GM20000 (cell line): ENCODE results near the gene GSTM5.
"Not testable (repeated sequence)": the region's sequence is repeated elsewhere in the genome, so short reads cannot be mapped to it uniquely, and the experiment has no call there.

Experiments
- DNase-seq: peaks from one replicate; pipeline ENCODE4 v3.0.0; 2012; ENCODE audit warnings: low spot score
- TF ChIP-seq, protein P1 (sequence below): IDR thresholded peaks from 2 replicates; pipeline ENCODE4 v1.5.1; 2012; ENCODE audit warnings: mild to moderate bottlenecking, control low read depth; ENCODE audit errors: extremely low read depth, missing control alignments

The GSTM5 gene

DNA sequence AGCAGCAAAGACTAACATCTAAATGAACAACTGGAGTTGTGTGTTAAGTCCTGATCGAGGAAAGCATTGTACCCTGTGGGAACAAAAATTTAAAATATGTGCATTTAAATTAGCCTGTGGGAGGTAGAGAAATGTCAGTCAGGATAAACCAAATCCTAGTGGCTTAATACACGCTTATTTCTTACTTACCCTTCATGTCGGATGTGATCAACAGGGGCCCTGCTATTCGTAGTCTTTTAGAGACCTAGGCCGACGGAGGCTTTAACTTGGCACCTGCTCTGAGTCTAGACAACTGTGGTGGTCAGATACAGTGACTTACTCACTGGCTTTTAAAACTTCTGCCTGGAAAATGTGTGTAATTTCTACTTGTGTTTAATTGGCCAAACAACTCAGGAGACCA is 18.6 kb downstream of the GSTM5 start:
- TF ChIP-seq, protein P1, sequence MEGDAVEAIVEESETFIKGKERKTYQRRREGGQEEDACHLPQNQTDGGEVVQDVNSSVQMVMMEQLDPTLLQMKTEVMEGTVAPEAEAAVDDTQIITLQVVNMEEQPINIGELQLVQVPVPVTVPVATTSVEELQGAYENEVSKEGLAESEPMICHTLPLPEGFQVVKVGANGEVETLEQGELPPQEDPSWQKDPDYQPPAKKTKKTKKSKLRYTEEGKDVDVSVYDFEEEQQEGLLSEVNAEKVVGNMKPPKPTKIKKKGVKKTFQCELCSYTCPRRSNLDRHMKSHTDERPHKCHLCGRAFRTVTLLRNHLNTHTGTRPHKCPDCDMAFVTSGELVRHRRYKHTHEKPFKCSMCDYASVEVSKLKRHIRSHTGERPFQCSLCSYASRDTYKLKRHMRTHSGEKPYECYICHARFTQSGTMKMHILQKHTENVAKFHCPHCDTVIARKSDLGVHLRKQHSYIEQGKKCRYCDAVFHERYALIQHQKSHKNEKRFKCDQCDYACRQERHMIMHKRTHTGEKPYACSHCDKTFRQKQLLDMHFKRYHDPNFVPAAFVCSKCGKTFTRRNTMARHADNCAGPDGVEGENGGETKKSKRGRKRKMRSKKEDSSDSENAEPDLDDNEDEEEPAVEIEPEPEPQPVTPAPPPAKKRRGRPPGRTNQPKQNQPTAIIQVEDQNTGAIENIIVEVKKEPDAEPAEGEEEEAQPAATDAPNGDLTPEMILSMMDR = no peak
- no peak for DNase-seq

DNA sequence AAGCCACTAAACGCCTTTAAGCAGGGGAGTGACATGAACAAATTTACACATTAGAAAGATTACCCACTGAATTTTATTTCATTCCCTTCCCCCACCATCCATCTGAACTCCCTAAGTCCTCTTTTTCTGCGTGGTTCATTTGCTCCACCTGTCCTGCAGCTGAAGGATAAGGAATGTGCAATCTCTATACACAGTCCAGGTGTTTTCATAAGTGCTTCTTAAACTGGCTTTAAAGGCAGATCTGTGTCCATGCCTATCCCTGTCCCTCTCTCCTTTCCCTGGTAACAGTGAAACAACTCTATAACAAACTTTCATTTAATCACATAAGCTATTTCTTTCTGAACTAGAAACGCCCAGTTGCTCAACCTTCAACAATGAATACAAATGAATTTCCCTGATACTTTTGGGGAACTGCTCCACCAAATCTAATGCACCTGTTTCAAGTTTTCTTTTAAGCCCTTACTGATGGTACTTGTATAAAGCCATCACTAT is 20.4 kb downstream of the GSTM5 start:
- no peak for DNase-seq

GRCh38 chr1:109733236-109733870 is 21.3 kb downstream of the GSTM5 start:
- DNase-seq = no peak
- TF ChIP-seq, protein P1 = no peak

More for the DNA sequence above, 20.4 kb downstream of the GSTM5 start:
- TF ChIP-seq, protein P1 = no peak

- peak; percentile 82 for DNase-seq
- TF ChIP-seq, protein P1 = no peak
These were observed 27.9 kb downstream of the GSTM5 start for GRCh38 chr1:109739738-109740614.

- no peak for DNase-seq
- TF ChIP-seq, protein P1 = no peak
These were observed 28.7 kb downstream of the GSTM5 start, which contains the start of gene GSTM3 for GRCh38 chr1:109740615-109741373. Gene GSTM3 (minus strand): TSS chr1:109741038. CDS start chr1:109740287, 751 bp downstream.

GRCh38 chr1:109748311-109748710 is 36.3 kb downstream of the GSTM5 start:
- not testable (repeated sequence) for DNase-seq

DNA sequence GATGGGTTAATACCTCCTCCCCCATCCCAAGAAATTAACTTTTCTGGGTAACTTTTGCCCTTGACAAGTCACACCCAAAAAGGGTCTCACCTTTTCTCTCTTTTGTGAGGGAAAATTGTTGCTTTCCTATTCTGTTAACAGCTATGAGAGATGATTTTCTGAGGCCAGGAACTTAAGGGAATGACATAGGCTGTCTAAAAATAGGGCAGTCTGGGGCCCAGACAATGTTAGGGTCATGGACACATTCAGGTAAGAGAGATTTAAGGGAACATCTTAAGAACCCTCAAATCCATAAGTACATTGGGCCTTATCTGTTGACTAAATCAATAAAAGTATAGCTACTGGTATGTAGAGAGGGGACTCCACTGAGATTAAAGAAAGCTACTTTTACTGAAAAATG is 37.2 kb downstream of the GSTM5 start:
- TF ChIP-seq, protein P1 = no peak
- no peak for DNase-seq
